22Rv1 (cell line): ENCODE results near the gene LPCAT2.

ENCODE experiments used
- H3K27ac ChIP-seq: fragments of 450-650 bp; 2 replicates; pipeline ENCODE4 v1.5.1; 2017
- CTCF ChIP-seq: fragments of 450-650 bp; IDR thresholded peaks from 2 replicates; pipeline ENCODE4 v1.5.1; 2017; ENCODE audit warnings: mild to moderate bottlenecking
- ZFX ChIP-seq: fragments of 450-650 bp; IDR thresholded peaks from 2 replicates; pipeline ENCODE4 v1.6.1; 2017; ENCODE audit warnings: antibody characterized with exemption, borderline replicate concordance

Gene LPCAT2, protein sequence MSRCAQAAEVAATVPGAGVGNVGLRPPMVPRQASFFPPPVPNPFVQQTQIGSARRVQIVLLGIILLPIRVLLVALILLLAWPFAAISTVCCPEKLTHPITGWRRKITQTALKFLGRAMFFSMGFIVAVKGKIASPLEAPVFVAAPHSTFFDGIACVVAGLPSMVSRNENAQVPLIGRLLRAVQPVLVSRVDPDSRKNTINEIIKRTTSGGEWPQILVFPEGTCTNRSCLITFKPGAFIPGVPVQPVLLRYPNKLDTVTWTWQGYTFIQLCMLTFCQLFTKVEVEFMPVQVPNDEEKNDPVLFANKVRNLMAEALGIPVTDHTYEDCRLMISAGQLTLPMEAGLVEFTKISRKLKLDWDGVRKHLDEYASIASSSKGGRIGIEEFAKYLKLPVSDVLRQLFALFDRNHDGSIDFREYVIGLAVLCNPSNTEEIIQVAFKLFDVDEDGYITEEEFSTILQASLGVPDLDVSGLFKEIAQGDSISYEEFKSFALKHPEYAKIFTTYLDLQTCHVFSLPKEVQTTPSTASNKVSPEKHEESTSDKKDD

GRCh38 chr16:55508941-55509931 lies at the start of gene LPCAT2:
LPCAT2 (plus strand) TSS chr16:55509072; CDS start chr16:55509182, 110 bp downstream.
- TF ChIP-seq CTCF (no peak), ZFX (no peak)
- H3K27ac ChIP-seq: no peak within 1 kb of the TSS

DNA sequence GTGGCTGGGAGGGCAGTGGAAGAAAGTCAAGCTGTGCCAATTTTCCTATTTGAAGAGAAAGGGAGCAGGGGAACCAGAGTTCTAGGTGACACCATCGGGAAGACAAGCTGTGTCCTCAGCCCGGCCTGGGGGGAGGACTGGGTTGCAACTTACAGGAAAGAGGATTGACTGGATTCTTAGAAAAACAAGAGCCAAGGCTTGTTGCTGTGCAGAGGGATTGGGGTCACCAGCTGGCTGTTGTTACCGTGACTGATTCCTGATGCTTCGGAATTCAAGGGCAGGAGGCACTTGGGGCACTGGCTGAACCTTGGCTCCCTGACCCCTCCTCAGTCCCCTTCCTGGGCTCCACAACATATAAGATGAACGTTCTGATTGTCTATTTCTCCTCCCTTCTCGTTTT lies 46.6 kb upstream of the LPCAT2 start:
- no peak overlapping the region for H3K27ac ChIP-seq
- no peak for TF ChIP-seq ZFX
- TF ChIP-seq CTCF: no peak

DNA sequence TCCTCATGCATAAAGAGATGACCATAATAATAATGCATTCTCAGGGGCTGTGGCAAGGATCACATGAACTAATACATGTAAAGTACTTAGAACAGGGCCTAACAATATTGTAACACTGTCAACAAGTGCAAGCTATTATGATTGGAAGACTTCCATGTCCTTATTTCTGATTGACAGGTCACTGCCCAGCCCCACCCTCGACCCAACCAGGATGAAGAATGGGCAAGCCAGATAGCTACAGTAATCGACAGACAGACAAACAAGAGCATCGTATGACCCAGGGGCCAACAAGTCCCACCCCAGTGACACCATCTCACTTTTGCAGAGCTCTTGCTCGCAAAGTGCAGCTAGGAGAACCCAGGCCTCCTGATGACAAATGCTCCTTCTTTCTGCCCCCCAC lies 44.5 kb upstream of the LPCAT2 start:
- TF ChIP-seq CTCF: no peak
- no peak overlapping the region for H3K27ac ChIP-seq

DNA sequence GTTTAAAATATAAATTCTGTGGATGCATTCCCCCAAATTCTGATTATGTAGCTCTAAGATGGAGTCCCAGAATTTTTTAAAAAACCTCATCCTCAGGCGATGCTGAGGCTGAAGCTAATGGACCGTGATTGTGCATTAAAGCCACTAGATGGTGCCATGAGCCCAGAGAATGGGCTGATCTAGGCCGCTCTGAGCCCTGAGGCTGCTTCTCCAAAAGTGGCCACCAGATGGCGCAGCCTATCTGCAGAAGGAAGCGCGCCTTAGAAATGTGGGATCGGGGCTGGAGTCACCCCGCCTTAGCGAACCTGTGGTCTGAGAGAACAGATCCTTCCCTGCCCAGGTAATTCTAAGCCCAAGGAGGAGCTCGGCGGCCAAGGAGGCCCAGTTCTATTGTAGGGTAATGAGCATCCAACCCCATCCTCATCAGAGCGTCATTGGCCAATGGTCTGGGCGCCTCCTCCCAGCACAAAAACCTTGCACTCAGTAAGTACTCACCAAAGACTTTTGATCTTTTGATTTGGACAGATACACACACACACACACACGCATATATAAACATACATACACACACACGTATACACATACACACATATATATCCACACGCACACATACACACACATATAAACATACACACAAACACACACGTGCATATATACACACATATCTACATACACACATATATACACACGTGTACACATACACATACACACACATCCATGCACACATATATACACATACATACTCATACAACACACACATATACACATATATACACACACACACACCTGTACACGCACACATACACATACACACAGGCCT lies 43.6 kb upstream of the LPCAT2 start:
- no peak overlapping the region for H3K27ac ChIP-seq
- TF ChIP-seq CTCF (peak; percentile 97), ZFX (no peak)

GRCh38 chr16:55466209-55466608 lies 42.7 kb upstream of the LPCAT2 start:
- no peak for TF ChIP-seq ZFX
- no peak for TF ChIP-seq CTCF
- no peak overlapping the region for H3K27ac ChIP-seq

- no peak overlapping the region for H3K27ac ChIP-seq
- no peak for TF ChIP-seq ZFX
- TF ChIP-seq CTCF: no peak
These were observed 41.0 kb upstream of the LPCAT2 start for GRCh38 chr16:55467898-55468297.
